ENCODE data around the gene ATXN1.

ATXN1 gene

GRCh38 chr6:16762268-16762549, 949 bp upstream of the ATXN1 start:
- Mint-ChIP-seq H3K4me3 (peak overlapping the region; percentile 94), H3K27ac (no peak overlapping the region), H3K27me3 (ENCODE audit: low read depth, poor library complexity) (peaks cover 20% of the 10 kb centered on the region), H3K36me3 (ENCODE audit: low read depth) (no peaks in the 10 kb centered on the region), H3K9me3 (no peaks in the 10 kb centered on the region), H3K4me1 (peaks cover 36% of the 10 kb centered on the region)
- no peak for TF ChIP-seq CTCF (IDR thresholded peaks at IDR 0.05)
- no peak for DNase-seq

DNA sequence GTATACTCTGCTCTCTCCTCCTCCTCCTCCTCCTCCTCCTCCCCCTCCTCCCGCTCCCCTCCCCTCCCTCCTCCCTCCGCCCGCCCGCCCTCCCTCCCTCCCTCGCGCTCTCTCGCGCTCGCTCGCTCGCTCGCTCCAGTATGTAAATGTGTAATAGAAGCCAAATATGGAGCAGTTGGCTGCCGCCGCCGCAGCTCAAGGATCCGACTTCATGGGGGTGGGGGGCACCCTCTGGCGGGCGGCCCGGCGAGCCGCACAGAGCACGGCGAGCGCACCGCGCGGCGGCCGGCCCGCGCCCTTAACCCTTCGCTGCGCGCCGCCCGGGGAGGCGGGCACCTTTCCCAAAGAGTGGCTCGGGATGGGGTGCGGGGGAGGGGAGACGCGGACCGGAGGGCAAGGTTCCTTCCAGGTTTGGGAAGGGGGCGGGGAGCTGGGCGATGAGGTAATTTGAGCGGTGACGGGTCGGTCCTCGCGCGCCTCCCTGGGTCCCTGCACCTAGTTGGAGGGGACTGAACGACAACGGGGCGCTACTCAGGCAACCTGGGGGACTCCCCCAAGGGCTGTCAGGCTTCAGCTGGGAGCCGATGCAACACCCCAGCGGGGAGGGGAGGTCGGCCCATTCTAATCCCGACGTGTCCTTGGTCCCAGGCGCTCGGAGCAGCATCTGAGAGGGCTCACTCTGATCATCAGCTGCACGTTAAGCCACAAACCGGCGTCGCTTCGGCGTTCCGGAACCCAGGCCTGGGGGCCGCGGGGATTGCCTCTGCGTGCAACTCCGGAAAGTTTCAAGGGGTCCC, 409 bp upstream of the ATXN1 start:
- DNase-seq, result peak; percentile 82
- no peak for TF ChIP-seq CTCF (IDR thresholded peaks at IDR 0.05)
- Mint-ChIP-seq H3K36me3 (ENCODE audit: low read depth) (no peaks in the 10 kb centered on the region), H3K9me3 (no peaks in the 10 kb centered on the region), H3K27ac (no peak overlapping the region), H3K4me1 (peaks cover 41% of the 10 kb centered on the region), H3K27me3 (ENCODE audit: low read depth, poor library complexity) (peaks cover 20% of the 10 kb centered on the region), H3K4me3 (peak overlapping the region; percentile 94)

GRCh38 chr6:16759646-16760515, 1.4 kb downstream of the ATXN1 start:
- H3K27ac Mint-ChIP-seq, result peak overlapping the region; percentile 92
- DNase-seq, result peak; percentile 83
- H3K4me3 Mint-ChIP-seq, result peak overlapping the region; percentile 98
- H3K9me3 Mint-ChIP-seq, result no peaks in the 10 kb centered on the region
- TF ChIP-seq CTCF (IDR thresholded peaks at IDR 0.05), result no peak
- H3K27me3 Mint-ChIP-seq (ENCODE audit: low read depth, poor library complexity), result peaks cover 22% of the 10 kb centered on the region
- H3K36me3 Mint-ChIP-seq (ENCODE audit: low read depth), result no peaks in the 10 kb centered on the region
- H3K4me1 Mint-ChIP-seq, result peaks cover 46% of the 10 kb centered on the region

- Mint-ChIP-seq H3K9me3 (no peaks in the 10 kb centered on the region), H3K4me3 (peak overlapping the region; percentile 98), H3K27ac (peak overlapping the region; percentile 92), H3K36me3 (ENCODE audit: low read depth) (no peaks in the 10 kb centered on the region), H3K27me3 (ENCODE audit: low read depth, poor library complexity) (peaks cover 22% of the 10 kb centered on the region), H3K4me1 (peaks cover 46% of the 10 kb centered on the region)
- no peak for TF ChIP-seq CTCF (IDR thresholded peaks at IDR 0.05)
- no peak for DNase-seq
These were observed 2.0 kb downstream of the ATXN1 start for GRCh38 chr6:16759181-16759645.

DNA sequence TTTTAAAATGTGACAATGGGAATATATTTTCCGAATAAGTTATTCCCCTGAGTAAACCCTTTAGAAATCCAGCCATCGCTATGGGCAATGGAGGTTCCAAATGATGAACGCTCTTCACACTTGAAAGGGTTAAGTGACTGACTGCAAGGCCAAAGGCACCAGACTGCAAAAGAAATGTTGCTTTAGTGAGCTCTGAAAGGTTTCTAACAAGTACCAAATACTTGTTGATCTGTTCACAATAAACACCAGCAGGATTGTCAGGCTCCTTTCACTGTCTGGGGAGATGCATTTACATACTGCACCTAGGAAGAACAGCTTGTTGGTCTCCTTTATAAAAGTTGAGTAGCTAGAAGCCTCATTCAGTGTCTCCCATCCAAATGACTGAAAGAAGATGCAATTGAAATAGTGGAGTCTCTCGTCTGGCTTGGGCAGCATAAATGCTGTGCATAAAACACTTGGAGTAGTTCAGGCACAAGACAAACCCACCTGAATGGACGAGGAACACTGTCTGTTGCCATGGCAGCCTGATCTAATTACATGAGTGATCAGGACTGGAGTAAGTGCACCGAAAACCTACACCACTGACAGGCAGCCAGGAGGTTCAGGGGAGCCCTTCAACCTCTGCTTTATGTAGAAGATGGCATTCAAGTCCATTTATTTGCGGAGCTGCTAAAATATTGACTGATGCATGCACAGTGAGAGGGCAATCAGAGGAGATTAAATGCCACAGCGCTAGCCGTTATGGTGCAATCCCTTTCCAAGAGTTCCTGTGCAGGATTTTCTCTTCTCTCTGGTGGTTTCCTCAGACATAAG, 2.9 kb downstream of the ATXN1 start:
- no peak for TF ChIP-seq CTCF (IDR thresholded peaks at IDR 0.05)
- peak overlapping the region; percentile 98 for H3K4me3 Mint-ChIP-seq
- no peaks in the 10 kb centered on the region for H3K36me3 Mint-ChIP-seq (ENCODE audit: low read depth)
- H3K9me3 Mint-ChIP-seq, result no peaks in the 10 kb centered on the region
- H3K27ac Mint-ChIP-seq, result peak overlapping the region; percentile 60
- peaks cover 22% of the 10 kb centered on the region for H3K27me3 Mint-ChIP-seq (ENCODE audit: low read depth, poor library complexity)
- peaks cover 46% of the 10 kb centered on the region for H3K4me1 Mint-ChIP-seq
- peak; percentile 36 for DNase-seq
